Subcutaneous adipose tissue (tissue), 4 donors: ENCODE data around the gene AVL9. TPM values are rescaled to one million over a fixed set of nuclear protein-coding genes. Genes with fewer than 3 reads are reported as not detected.

ENCODE experiments used
- total RNA-seq, 4 donors: library from RNA; depleted of rRNA; stranded (reverse); fragments of >200 nt; gene quantifications; one replicate each; pipeline ENCODE4 v1.1.0, GENCODE V29; 2016
- TF ChIP-seq, protein P1 (sequence below): fragments of 450-650 bp; IDR thresholded peaks from one replicate; pipeline ENCODE4 v1.5.1; 2016; ENCODE audit warnings: low read depth, mild to moderate bottlenecking, control low read depth, antibody characterized with exemption, moderate library complexity

The AVL9 gene
- total RNA-seq, 4 donors from 2014 or later: 27.5 to 35.8 (median 30.9) TPM

DNA sequence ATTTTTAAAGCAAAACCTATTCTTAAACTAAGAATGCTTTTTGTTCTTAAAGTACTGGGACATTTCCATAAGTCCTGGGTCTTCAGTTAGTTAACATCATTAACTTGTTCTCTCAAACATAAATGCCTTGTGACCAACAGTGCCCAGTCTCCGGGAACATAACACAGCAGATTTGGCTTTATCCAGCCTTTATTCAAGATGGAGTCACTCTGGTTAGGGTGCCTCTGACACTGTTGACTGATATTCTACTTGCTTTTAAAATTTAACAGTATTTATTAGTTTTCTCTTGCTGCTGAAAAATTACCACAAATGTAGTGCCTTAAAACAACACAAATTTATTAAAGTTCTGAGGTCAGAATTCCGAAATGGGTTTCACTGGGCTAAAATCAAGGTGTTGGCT, 44.1 kb downstream of the AVL9 start:
- TF ChIP-seq, protein P1, sequence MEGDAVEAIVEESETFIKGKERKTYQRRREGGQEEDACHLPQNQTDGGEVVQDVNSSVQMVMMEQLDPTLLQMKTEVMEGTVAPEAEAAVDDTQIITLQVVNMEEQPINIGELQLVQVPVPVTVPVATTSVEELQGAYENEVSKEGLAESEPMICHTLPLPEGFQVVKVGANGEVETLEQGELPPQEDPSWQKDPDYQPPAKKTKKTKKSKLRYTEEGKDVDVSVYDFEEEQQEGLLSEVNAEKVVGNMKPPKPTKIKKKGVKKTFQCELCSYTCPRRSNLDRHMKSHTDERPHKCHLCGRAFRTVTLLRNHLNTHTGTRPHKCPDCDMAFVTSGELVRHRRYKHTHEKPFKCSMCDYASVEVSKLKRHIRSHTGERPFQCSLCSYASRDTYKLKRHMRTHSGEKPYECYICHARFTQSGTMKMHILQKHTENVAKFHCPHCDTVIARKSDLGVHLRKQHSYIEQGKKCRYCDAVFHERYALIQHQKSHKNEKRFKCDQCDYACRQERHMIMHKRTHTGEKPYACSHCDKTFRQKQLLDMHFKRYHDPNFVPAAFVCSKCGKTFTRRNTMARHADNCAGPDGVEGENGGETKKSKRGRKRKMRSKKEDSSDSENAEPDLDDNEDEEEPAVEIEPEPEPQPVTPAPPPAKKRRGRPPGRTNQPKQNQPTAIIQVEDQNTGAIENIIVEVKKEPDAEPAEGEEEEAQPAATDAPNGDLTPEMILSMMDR: no peak

DNA sequence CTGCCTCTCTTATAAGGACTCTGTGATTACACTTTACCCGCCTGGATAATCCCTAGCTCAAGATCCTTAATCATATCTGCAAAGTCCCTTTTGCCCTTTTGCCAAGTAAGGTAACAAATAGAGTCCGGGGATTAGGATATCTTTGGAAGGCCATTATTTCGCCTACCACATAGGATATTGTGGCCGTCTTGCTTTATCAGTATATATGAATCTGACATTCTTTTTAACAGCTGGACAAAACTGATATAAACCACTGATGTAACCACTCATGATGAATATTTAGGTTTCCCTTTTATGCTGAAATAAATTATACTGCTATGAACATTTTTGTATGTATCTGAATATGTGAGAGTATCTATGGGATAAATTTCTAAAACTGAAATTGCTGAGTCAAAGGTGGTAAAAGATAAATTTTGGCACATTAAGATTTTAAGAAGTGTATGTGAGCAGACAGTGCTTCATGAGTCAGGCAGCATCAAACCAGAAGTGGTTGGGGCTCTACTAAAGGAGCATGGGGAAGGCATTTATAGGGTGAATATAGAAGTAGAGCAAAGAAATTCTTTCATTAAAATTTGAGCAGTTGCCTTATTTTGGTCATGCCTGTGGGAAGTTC, 44.7 kb downstream of the AVL9 start:
- TF ChIP-seq, protein P1: no peak

DNA sequence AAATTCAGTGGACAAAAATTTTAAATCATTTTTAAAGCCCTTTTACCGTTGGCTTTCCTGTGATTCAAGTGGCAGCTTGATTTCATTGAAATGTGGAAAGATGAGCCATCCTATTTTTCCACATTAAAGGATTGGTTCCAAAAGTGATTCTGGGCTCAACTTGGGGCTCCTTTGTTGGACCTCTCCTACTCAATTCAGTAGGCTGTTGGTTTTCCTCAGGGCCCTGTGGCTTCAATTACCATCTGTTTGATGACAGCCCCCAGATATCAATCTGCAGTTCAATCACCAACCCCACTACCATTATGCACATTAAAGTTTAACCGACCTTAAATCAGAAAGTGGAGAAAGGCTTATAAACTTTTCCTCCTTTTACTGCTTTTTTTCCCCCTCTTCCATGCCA, 47.3 kb downstream of the AVL9 start:
- TF ChIP-seq, protein P1: no peak

DNA sequence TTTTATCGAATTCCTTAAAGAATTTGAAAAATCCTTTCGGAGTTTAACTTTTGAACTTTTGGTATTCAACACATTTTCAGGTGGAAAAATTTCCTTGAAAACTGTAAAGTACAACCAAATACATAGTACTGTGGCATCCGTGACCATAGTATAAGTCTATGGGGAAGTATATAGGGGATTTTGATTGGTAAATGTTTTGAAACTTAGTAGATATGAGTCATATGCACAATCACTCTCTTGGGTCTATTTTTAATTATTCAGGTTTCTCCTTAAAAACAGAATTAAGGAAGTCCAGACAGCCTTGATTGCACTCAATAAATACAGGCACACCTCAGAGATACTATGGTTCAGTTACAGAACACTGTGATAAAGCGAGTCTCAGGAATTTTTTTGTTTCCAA, 64.2 kb downstream of the AVL9 start:
- TF ChIP-seq, protein P1: no peak

DNA sequence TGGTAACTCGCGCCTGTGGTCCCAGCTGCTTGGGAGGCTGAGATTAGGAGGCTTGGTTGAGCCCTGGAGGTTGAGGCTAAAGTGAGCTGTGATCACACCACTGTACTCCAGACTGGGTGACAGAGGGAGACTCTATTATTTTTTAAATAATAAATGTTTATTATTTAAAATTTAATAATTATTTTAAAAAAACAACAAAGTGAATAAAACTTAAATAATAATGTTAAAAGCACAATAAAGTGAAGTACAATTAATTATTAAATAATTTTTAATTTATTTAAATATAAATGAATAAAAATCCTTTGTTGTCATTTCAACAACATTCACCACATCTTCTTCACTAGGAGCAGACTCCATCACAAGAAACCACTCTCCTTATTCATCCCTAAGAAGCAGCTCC, 64.8 kb downstream of the AVL9 start:
- TF ChIP-seq, protein P1: no peak

DNA sequence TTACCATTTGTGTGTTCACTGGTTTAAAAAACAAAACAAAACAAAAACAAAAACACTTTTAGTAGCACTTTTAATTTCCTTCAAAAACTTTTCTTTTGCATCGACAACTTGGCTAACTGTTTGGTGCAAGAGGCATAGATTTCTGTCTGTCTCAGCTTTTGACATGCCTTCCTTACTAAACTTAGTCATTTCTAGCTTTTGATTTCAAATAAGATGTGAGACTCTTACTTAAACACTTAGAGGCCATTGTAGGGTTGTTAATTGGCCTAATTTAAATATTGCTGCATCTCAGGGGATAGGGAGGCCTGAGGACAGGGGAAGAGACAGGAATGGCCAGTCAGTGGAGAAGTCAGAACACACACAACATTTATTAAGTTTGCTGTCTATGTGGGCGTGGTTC, 66.3 kb downstream of the AVL9 start:
- TF ChIP-seq, protein P1: no peak

DNA sequence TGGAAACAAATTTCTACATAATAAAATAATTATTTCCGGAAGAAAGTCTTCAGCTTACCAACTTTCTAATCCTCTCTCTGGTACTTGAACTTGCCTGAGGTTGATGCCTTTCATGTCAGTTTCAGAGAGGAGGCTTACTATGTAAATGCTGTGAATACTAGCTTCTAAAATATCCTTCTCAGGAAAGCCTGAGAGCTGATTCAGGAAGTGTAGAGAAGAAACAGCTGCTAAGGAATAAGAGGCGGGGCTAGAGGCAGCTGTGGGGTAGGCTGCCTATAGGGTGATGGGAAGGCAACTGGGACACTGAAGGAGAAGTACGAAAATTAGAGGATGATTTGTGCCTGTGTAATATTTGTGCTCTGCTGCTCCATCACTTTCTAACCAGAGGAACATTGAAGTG, 69.3 kb downstream of the AVL9 start:
- TF ChIP-seq, protein P1: no peak
